Renal pelvis (tissue), 4 donors: ENCODE results near the gene LAGE3. TPM values are rescaled to one million over a fixed set of nuclear protein-coding genes. Genes with fewer than 3 reads are reported as not detected.
"Not testable (repeated sequence)": the region's sequence is repeated elsewhere in the genome, so short reads cannot be mapped to it uniquely, and the experiment has no call there.

Source experiments
- DNase-seq: peaks from one replicate; pipeline ENCODE4 v3.0.0-alpha.2; 2013
- polyA plus RNA-seq, 3 donors: library from polyadenylated mRNA; unstranded; fragments of 120-200 nt; gene quantifications; one replicate each; pipeline ENCODE4 v1.2.1, GENCODE V29; 2013; ENCODE audit not compliant: insufficient read length in 3 of 3

Gene LAGE3
- polyA plus RNA-seq, 3 donors = 13.1 to 19.1 (median 16.1) TPM

GRCh38 chrX:154507673-154508383 lies 28.7 kb upstream of the LAGE3 start:
- no peak for DNase-seq

DNA sequence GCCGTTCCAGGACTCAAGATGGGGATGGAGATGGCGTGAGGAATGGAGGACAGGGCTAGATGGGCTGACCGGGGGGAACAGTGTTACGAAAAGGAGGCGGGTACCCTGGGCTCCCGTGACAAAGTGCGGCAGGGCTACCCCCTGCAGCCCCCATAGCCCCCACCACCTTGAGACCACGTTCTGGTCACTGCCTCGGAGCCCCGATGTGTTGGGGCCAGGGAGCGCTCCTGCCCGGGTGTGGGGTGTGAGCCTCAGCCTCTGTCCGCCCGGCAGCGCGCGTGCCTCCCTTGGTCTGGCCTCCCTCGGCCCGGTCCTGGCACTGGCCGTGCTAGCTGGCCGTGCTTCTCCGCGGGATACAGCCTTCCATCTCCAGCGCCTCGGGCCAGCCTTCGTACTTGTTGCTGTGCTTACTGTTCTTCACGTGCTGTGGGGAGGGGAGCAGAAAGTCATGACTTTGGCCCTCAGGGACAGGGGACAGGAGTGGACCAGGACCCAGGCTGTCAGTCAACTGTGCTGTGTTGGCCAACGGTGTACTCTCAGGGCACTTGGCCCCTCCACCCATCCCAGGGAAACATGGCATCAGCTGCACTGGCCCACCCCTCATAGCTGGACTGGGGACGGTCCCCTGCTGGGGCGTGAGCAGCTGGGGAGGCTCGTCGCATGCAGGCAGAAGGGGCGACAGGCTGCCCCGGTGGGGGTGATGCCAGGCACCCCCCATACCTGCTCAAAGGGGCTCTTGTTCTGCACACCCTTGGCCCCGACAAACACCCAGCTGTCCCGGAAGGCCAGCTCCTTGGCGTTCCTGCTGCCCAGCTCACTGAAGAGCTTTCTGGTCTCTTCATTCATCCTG lies 27.6 kb upstream of the LAGE3 start:
- no peak for DNase-seq

DNA sequence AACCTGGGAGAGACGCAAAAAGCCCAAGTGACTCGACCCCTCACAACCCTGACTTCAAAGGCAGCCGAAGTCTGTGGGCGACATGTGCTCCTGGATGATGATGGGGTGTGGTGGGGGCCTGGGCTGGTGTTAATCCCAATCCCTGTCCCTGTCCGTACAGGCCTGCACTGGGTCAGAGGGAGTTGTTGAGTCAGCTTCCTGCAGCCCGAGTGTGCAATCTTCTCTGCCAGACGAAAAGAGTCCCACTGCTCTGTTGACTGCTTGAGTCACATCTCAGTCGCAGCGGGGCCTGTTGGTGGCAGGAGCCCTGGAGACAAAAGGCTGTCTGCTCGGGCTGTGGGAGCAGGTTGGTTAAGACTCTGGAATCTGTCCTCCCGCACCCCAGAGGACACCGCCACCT lies 26.7 kb upstream of the LAGE3 start:
- no peak for DNase-seq

GRCh38 chrX:154502989-154503388 lies 23.9 kb upstream of the LAGE3 start:
- no peak for DNase-seq

- no peak for DNase-seq
Observed at GRCh38 chrX:154502098-154502497, 23.0 kb upstream of the LAGE3 start.

DNA sequence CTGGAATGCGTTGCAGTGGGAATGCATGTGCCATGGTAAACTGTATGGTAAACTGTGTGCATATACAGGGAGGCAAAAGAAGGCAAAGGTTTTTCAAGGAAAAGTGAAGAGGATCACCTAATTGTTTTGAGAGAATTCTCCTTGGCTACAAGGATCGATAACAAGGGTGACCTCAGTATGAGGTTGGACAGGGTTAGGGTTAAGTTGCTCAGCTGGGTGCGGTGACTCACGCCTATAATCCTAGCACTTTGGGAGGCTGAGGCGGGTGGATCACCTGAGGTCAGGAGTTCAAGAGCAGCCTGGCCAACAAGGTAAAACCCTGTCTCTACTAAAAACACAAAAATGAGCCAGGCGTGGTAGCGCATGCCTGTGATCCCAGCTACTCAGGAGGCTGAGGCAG lies 22.3 kb upstream of the LAGE3 start:
- DNase-seq = not testable (repeated sequence)

GRCh38 chrX:154496591-154497137 lies 17.6 kb upstream of the LAGE3 start:
- DNase-seq = not testable (repeated sequence)

DNA sequence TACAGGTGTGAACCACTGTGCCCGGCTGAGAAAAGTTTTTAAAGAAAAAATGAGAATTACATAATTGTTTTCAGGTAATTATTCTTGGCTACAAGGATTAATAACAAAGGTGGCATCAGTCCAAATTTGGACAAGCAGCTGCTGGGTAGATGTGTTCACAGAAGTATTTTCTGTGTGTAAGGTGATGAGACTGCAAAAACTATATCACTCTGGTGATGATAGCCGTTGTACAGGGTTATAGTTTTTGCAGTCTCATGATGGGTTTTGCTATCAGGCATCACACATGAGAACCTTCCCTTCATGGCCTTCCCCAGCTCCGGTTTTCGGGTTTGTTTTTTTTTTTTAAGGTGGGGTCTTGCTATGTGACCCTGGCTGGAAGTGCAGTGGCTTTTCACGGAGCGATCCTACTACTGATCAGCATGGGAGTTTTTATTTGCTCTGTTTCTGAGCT lies 16.4 kb upstream of the LAGE3 start:
- no peak for DNase-seq

DNA sequence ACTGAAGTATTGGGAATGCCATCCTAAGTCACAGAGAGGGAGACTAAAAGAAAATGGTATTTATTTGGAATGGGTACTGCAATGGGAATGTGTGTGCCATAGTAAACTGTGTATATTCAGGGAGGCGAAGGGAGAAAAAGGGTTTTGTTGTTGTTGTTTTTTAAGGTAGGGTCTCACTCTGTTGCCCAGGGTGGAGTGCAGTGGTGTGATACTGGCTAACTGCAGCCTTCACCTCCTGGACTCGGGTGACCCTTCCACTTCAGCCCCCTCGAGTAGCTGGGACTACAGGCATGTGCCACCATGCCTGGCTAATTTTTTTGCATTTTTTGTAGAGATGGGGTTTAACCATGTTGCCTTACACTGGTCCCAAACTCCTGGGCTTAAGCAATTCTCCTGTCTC lies 15.6 kb upstream of the LAGE3 start:
- no peak for DNase-seq

DNA sequence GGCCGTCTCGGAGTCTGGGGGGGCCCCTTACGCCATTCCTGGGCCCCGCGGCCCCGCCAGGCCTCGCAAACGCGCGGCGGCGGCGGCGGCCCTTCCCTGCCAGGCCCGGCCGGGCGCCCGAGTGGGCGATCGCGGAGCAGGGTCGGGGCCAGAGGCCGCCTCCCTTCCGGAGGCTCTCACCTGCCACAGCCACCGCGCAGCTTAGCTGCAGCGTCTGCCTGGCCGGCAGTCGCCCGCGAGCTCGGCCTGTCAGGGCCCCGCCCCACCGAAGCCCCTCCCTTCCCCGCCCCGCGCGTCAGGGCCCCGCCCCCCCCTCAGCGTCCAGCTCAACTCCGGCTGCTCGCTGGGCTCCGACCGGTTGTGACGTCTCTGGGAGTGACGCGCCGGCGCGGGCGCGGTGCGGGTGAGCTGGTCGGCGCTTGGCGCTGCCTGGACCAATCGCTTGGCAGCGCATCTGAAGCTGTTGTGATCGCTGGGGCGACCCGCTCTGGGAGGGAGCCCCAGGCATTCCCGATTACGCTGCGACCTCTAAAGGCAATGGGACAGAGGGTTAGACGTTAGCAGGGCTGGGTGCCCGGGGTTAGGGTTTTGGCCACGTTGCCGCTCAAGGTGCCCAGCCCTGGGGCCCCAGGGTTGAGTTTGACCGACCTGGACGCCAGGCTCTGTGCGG lies 11.5 kb upstream of the LAGE3 start, which contains the start of gene SLC10A3:
SLC10A3 (minus strand) TSS at position 216 of the 670 bp plus-strand sequence. CDS start 1,689 bp downstream, outside the sequence.
- peak; percentile 90 for DNase-seq

DNA sequence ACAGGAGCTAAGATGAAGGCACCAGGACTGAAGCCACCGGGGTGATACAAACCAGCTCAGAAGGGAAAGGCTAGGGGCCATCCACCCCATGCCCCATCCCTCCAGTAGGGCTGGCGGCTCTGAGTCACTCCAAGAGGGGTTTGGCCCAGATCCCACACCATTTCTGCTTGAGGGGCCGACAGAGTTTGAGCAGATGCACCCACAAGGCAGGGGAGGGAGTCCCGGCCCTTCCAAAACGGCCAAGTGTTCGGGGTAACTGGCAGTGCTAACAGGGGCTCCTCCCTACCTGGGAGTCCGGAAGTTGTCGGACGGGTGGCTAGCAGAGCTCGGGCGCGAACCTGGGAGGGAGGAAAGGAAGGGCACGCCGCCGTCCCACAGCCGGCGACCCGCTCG lies 10.9 kb upstream of the LAGE3 start:
- no peak for DNase-seq

DNA sequence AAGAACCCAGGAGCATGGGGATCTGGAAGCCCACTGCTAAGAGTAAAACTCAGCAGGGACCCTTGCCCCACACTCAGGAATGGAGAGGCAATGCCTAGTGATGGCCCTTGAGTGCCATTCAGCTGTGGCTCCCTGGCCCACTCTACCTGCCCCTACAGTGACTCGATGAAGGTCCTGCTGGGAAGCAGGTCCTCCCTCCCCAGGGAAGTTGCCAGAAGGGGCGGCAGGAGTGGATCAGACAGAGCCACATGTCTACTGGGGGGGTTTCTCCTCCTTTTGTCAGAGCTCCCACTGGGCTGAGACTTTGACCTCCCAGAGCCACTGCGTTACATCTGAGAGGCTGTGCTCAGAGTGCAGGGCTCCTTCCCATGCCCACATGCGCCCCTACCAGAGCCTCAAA lies 10.1 kb upstream of the LAGE3 start:
- DNase-seq = no peak

GRCh38 chrX:154488336-154489075 lies 9.4 kb upstream of the LAGE3 start:
- no peak for DNase-seq

DNA sequence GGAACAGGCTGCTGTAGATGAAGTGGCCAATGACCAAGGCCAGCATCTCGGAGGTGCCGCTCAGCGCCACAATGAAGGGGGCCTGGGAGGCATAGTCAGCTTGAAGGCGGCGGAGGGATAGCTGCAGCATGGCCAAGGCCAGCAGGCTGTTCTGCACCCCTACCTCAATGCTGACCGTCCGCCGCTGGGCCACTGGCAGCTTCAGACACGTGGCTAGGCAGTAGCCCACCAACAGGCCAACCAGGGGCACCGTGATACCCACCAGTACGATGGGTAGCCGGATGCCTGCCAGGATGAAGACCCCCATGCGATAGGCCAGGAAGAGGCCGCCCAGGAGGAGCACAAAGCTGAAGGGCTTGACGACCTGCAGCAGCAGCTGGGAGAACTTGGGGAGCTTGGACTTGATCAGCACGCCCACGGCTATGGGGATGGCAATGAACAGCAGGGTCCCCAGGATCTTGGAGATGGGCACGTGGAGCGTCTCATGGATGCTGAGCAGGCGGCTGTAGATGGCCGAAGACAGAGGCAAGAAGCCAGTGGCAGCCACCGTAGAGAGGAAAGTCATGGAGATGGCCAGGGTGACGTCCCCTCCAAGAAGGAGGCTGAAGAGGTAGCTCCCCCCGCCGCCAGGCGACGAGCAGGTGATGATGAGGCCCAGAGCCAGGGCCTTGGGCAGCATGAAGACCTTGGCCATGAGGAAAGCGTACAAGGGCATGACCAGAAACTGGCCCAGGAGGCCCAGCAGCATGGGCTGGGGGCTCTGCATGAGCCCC lies 8.6 kb upstream of the LAGE3 start:
- DNase-seq = no peak

DNA sequence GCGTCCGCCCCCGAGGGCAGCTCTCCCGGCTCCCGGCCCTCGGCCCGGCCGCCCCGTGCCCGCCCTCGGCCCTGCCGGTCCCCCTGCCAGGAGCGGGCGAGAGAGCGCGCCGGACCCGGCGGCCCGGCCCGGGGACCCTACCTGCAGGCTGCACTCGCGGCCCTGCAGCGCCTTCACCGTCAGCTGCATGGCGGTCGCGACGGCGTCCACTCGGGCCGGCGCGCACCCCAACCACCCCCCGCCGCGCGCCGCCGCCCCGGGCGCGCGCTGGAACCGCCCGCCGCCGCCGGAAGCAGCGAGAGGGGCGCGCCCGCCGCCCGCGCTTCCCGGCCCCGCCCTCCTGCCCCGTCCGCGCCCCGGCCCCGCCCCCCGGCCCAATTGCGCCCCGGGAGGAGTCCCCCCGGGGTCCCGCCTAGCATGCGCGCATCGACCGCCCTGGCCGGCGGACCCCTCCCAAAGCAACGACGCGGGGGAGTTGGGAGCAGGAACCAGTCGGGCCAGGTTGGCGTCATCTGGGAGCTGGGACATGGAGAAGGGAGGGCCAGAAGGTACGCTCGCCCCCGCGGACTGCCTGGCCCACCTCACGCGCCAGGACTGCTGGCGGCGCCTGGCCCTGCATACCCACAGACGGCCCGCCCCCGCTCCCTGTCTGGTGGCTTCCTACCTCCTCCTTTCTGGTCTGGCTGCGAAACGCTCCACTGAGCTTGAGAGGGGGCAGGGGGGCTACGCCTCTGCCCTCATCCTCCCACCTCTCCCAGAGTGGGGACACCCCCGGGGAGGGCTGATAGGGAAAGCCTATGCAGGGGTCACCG lies 7.5 kb upstream of the LAGE3 start, which contains the start of gene UBL4A:
UBL4A (minus strand) TSS at position 220 of the 812 bp plus-strand sequence; CDS start at position 189, 31 bp downstream.
- peak; percentile 73 for DNase-seq

GRCh38 chrX:154486052-154486395 lies 6.9 kb upstream of the LAGE3 start:
- DNase-seq = no peak

- DNase-seq = no peak
Observed at GRCh38 chrX:154485150-154486051, 6.3 kb upstream of the LAGE3 start.
